MCF 10A (cell line): ENCODE measurements around the gene RAI1. TPM values are rescaled to one million over a fixed set of nuclear protein-coding genes. Genes with fewer than 3 reads are reported as not detected.
"Not testable (repeated sequence)": the region's sequence is repeated elsewhere in the genome, so short reads cannot be mapped to it uniquely, and the experiment has no call there.

Source experiments
- BruUV-seq: library from RNA; stranded (reverse); fragments of 400-500 nt; replicated peaks from 2 replicates; lab custom pipeline; 2021; lab: Mats Ljungman, UMichigan
- CTCF ChIA-PET: fragments of 300-600 bp; sonication (Branson Sonifier 250); formaldehyde crosslinking; extraction: SDS; loops from one replicate; lab custom pipeline; 2021; ENCODE audit warnings: antibody characterized with exemption, inconsistent platforms; lab: Yijun Ruan, JAX
- POLR2A ChIA-PET: fragments of 300-600, 350-650 bp; sonication (Branson Sonifier 250); formaldehyde crosslinking; extraction: SDS; loops from one replicate; lab custom pipeline; 2020; ENCODE audit warnings: antibody characterized with exemption, inconsistent platforms; lab: Yijun Ruan, JAX
- DNase-seq: peaks from one replicate; pipeline ENCODE4 v3.0.0-alpha.2; 2018; ENCODE audit not compliant: unreplicated experiment
- H3K27ac Mint-ChIP-seq: one replicate; pipeline ENCODE4 v1.8.0; 2022; ENCODE audit warnings: mild to moderate bottlenecking, low read depth, mixed read lengths; ENCODE audit not compliant: unreplicated experiment
- H3K27me3 Mint-ChIP-seq: one replicate; pipeline ENCODE4 v1.8.0; 2022; ENCODE audit warnings: mixed read lengths; ENCODE audit not compliant: insufficient read depth, unreplicated experiment
- H3K36me3 Mint-ChIP-seq: one replicate; pipeline ENCODE4 v1.8.0; 2022; ENCODE audit warnings: mild to moderate bottlenecking, moderate library complexity, mixed read lengths; ENCODE audit not compliant: insufficient read depth, unreplicated experiment
- H3K4me1 Mint-ChIP-seq: one replicate; pipeline ENCODE4 v1.8.0; 2022; ENCODE audit warnings: mixed read lengths; ENCODE audit not compliant: insufficient read depth, unreplicated experiment
- H3K4me3 Mint-ChIP-seq: one replicate; pipeline ENCODE4 v1.8.0; 2022; ENCODE audit warnings: mild to moderate bottlenecking, moderate library complexity, mixed read lengths; ENCODE audit not compliant: unreplicated experiment
- H3K9me3 Mint-ChIP-seq: one replicate; pipeline ENCODE4 v1.8.0; 2022; ENCODE audit warnings: mixed read lengths; ENCODE audit not compliant: unreplicated experiment
- intact Hi-C: fragments of 100-400 bp; cut with micrococcal nuclease; formaldehyde crosslinking; loops from 2 replicates; pipeline ENCODE4 v1.14.1; 2022
- total RNA-seq: library from RNA; stranded (reverse); gene quantifications from 2 replicates; pipeline ENCODE4 v1.2.3, GENCODE V29; 2022
- TF ChIP-seq, protein P1 (sequence below): fragments of 200-600 bp; IDR thresholded peaks from one replicate; pipeline ENCODE4 v1.8.0; 2022; ENCODE audit warnings: antibody characterized with exemption, mild to moderate bottlenecking; ENCODE audit not compliant: unreplicated experiment

Gene RAI1
- total RNA-seq, 1 experiment from 2014 or later = 30.4 TPM

DNA sequence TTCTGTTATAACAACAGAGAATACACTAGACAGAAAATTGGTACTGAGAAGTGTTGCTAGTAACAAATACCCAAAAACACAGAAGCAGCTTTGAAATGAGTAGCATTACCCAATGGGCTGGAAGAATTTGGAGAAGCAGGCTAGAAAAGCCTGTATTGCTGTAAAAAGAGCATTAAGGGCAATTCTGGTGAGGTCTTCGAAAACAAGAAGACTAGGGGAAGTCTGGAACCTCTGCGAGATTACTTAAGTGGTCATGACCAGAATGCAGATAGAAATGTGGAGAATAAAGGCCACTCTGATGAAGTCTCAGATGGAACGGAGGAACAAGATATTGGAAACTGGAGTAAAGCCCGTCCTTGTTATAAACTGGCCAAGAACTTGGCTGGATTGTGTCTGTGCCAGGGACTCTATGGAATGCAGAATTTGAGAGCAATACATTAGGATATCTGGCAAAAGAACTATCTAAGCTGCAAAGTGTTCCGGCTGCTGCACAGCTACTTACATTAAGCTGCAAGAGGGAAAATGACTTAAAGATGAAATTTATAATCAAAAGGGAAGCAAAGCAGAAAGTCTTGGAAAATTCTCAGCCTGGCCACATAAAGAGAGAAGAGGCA, 44.9 kb upstream of the RAI1 start:
- H3K27ac Mint-ChIP-seq = no peak overlapping the region
- no peaks in the 10 kb centered on the region for H3K36me3 Mint-ChIP-seq
- ChIA-PET CTCF (interaction anchor here (0.9 to 2.5 kb wide), 3 partner anchors 140 to 645 kb away, joined by 3 to 12 read pairs (median 8); partner anchors contain the start of gene RASD1), POLR2A (interaction anchor here (0.6 kb wide), 1 partner anchor 15 kb away, joined by 3 read pairs; no protein-coding TSS in a partner anchor)
- H3K4me3 Mint-ChIP-seq = no peak overlapping the region
- no peaks in the 10 kb centered on the region for H3K27me3 Mint-ChIP-seq
- no peaks in the 10 kb centered on the region for H3K4me1 Mint-ChIP-seq
- no TSS peak for BruUV-seq
- TF ChIP-seq, protein P1, sequence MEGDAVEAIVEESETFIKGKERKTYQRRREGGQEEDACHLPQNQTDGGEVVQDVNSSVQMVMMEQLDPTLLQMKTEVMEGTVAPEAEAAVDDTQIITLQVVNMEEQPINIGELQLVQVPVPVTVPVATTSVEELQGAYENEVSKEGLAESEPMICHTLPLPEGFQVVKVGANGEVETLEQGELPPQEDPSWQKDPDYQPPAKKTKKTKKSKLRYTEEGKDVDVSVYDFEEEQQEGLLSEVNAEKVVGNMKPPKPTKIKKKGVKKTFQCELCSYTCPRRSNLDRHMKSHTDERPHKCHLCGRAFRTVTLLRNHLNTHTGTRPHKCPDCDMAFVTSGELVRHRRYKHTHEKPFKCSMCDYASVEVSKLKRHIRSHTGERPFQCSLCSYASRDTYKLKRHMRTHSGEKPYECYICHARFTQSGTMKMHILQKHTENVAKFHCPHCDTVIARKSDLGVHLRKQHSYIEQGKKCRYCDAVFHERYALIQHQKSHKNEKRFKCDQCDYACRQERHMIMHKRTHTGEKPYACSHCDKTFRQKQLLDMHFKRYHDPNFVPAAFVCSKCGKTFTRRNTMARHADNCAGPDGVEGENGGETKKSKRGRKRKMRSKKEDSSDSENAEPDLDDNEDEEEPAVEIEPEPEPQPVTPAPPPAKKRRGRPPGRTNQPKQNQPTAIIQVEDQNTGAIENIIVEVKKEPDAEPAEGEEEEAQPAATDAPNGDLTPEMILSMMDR = no peak
- H3K9me3 Mint-ChIP-seq = no peaks in the 10 kb centered on the region
- no peak for DNase-seq
- intact Hi-C loops = no loop called here

DNA sequence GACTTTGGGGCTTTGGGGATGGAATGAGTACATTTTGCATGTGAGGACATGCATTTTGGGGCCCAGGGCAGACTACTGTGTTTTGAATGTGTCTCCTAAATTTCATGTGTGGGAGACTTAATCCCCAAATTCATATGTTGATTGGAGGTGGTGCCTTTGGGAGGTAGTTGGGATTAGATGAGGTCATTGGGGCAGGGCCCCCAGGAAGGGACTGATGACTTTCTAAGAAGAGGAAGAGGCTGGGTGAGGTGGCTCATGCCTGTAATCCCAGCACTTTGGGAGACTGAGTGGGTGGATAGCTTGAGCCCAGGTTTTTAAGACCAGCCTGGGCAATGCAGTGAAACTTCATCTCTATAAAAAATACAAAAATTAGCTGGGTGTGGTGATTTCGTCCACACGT, 42.8 kb upstream of the RAI1 start:
- H3K4me1 Mint-ChIP-seq = no peaks in the 10 kb centered on the region
- no TSS peak for BruUV-seq
- H3K27ac Mint-ChIP-seq = no peak overlapping the region
- H3K27me3 Mint-ChIP-seq = no peaks in the 10 kb centered on the region
- H3K36me3 Mint-ChIP-seq = no peaks in the 10 kb centered on the region
- no peaks in the 10 kb centered on the region for H3K9me3 Mint-ChIP-seq
- POLR2A ChIA-PET = no interaction called here
- DNase-seq = no peak
- CTCF ChIA-PET = interaction anchor here (1.0 to 2.4 kb wide), 3 partner anchors 47 to 283 kb away, joined by 3 to 8 read pairs (median 7); partner anchors contain the start of genes PEMT and RASD1
- H3K4me3 Mint-ChIP-seq = no peak overlapping the region
- intact Hi-C loops = no loop called here
- TF ChIP-seq, protein P1 = no peak

DNA sequence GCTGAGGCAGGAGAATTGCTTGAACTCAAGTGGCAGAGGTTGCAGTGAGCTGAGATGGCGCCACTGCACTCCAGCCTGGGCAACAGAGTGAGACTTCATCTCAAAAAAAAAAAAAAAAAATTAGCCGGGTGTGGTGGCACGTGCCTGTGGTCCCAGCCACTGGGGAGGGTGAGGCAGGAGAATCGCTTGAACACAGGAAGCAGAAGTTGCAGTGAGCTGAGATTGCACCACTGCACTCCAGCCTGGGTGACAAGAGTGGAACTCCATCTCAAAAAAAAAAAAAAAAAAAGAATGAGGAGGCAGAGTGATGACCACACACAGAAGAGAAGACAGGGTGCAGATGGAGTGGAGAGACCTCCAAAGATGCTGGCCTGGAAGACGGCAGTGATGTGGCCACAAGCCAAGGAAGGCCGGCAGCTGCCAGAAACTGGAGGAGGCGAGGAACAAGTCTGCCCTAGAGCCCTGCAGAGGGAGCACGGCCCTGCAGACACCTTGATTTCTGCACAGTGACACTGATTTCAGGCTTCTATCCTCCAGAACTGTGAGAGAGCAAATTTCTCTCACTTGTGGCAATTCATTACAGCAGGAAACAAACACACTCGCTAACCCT, 41.5 kb upstream of the RAI1 start:
- ChIA-PET POLR2A (interaction anchor here (0.6 kb wide), 1 partner anchor 135 kb away, joined by 3 read pairs; no protein-coding TSS in a partner anchor), CTCF (interaction anchor here (0.7 to 4.2 kb wide), 5 partner anchors 26 to 285 kb away, joined by 3 to 82 read pairs (median 32); partner anchors contain the start of gene RASD1)
- H3K4me3 Mint-ChIP-seq, DNase-seq, H3K9me3 Mint-ChIP-seq, H3K36me3 Mint-ChIP-seq, BruUV-seq, H3K27ac Mint-ChIP-seq, H3K4me1 Mint-ChIP-seq, H3K27me3 Mint-ChIP-seq: not testable (repeated sequence)
- intact Hi-C loops = loop anchor here (5.0 kb wide), 1 partner anchor 637 kb away; no protein-coding TSS in a partner anchor

DNA sequence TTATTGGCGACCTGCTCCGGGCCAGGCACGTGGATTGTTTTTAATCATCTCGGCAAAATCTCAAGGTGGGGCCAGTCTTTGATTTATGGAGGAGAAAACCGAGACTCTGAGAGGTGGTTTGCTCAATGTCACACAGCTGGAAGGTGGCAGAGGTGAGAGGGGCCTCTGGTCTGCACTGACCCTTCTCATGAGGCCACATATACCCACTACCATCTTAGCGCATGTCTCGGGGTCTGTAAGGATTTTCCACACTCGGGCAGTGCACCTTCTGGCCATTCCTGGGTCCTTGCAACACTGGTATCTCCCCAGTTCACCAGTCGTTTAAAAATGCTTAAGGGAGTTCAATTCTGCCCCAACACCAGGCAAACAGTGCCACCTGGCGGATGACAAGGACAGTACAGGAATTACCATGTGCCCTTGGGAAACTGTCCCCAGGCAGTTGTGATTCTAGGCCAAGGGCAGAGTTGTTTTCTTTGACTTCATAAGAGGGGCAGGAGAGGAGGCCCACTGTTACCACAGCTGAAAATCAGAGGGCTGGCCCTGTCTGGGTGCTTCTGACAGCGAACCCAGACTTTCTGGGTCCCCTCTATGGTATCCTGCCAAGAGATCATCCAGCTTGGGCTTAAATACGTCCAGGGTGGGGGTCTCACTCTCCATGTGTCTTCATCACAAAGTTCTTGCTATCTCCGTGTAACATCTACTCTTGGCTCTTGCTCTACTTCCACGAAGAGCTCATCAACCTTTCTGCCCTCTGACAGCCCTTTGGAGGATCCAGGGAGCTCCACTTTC, 39.4 kb upstream of the RAI1 start:
- peak; percentile 86 for DNase-seq
- Mint-ChIP-seq H3K36me3 (no peaks in the 10 kb centered on the region), H3K27me3 (peaks cover 9% of the 10 kb centered on the region), H3K4me1 (no peaks in the 10 kb centered on the region), H3K9me3 (no peaks in the 10 kb centered on the region), H3K4me3 (no peak overlapping the region), H3K27ac (no peak overlapping the region)
- TF ChIP-seq, protein P1 = peak; percentile 76
- ChIA-PET POLR2A (interaction anchor here (0.6 to 2.2 kb wide), 2 partner anchors 13 to 145 kb away, joined by 3 to 11 read pairs; partner anchors contain the start of gene RASD1), CTCF (interaction anchor here (0.6 to 4.2 kb wide), 38 partner anchors 10 to 587 kb away, joined by 3 to 82 read pairs (median 4); partner anchors contain the start of gene RASD1)
- intact Hi-C loops = loop anchor here (1.0 to 5.0 kb wide), 3 partner anchors 146 to 640 kb away; partner anchors contain the start of gene RASD1
- no TSS peak for BruUV-seq

DNA sequence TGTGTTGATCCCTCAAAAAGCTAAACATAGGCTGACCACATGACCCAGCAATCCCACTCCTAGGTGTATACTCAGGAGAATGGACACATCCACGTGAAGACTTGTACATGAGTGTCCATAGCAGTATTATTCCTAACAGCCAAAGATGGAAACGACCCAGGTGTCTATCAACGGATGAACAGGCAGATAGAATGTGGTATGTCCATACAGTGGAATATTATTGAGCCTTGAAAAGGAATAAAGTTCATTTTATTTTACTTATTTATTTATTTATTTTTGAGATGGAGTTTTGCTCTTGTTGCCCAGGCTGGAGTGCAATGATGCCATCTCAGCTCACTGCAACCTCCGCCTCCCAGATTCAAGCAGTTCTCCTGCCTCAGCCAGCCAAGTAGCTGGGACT, 36.1 kb upstream of the RAI1 start:
- CTCF ChIA-PET = interaction anchor here (0.9 to 1.5 kb wide), 2 partner anchors 76 to 290 kb away, joined by 3 to 4 read pairs; no protein-coding TSS in a partner anchor

More for the DNA sequence above, 36.1 kb upstream of the RAI1 start:
- H3K36me3 Mint-ChIP-seq, H3K9me3 Mint-ChIP-seq, DNase-seq, BruUV-seq, H3K27ac Mint-ChIP-seq, intact Hi-C loops, H3K4me3 Mint-ChIP-seq, H3K4me1 Mint-ChIP-seq, POLR2A ChIA-PET: not testable (repeated sequence)
- peaks cover 12% of the 10 kb centered on the region for H3K27me3 Mint-ChIP-seq
